Pons (tissue), 1 donor: Measurements from ENCODE around the gene VN1R5.

Experiments used
- DNase-seq: peaks from one replicate; pipeline ENCODE4 v3.0.0-alpha.2; 2016; ENCODE audit warnings: low spot score

Gene VN1R5

GRCh38 chr1:247301176-247301540 is 45.3 kb downstream of the VN1R5 start:
- DNase-seq, result no peak

DNA sequence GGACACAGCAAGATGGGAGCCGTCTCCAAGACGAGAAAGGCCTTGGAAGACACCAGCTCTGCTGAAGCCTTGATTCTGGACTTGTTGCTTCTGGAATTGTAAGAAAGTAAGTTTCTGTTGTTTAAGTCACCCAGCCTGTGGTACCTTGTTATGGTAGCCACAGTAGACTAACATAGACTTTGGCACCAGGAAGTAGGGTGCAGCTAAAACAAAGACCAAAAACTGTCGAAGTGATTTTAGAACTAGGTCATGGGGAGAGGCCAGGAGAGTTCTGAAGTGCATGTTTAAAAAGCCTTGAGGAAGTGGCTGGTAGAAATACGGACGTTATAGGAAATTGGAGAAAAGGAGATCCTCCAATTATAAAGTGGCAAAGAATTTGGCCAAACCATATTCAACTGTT is 47.3 kb downstream of the VN1R5 start:
- DNase-seq, result no peak

GRCh38 chr1:247304031-247304430 is 48.2 kb downstream of the VN1R5 start:
- DNase-seq, result no peak
